Tibial artery (tissue), 4 donors: ENCODE data around the gene HOXA7.

Experiments used
- DNase-seq, 2 donors: peaks; one replicate each; pipeline ENCODE4 v3.0.0-alpha.2; 2019
- H3K27ac ChIP-seq, 2 donors: fragments of 200-600 bp; sonication (generic) in 1 of 2; 1 replicate in 1 of 2; 2 replicates in 1 of 2; pipeline ENCODE4 v1.5.1; 2018 to 2019; ENCODE audit warnings: mild to moderate bottlenecking in 1 of 2
- H3K27me3 ChIP-seq, 2 donors: fragments of 200-600 bp; sonication (generic) in 1 of 2; one replicate each; pipeline versions ENCODE4 v1.5.1 to v1.6.0; 2016 to 2019
- H3K36me3 ChIP-seq, 3 donors: fragments of 200-600 bp; sonication (generic) in 2 of 3; one replicate each; pipeline ENCODE4 v1.5.1; 2016 to 2019; ENCODE audit warnings: mild to moderate bottlenecking in 2 of 3
- H3K4me1 ChIP-seq, 4 donors: fragments of 200-600 bp; sonication (generic) in 2 of 4; 1 replicate in 3 of 4; 2 replicates in 1 of 4; pipeline ENCODE4 v1.5.1; 2016 to 2019
- H3K4me3 ChIP-seq, 2 donors: fragments of 200-600 bp; sonication (generic) in 1 of 2; 1 replicate in 1 of 2; 2 replicates in 1 of 2; pipeline ENCODE4 v1.5.1; 2018 to 2019; ENCODE audit warnings: mild to moderate bottlenecking in 2 of 2
- H3K9me3 ChIP-seq, 3 donors: fragments of 200-600 bp; sonication (generic) in 1 of 3; one replicate each; pipeline ENCODE4 v1.5.1; 2016 to 2019
- intact Hi-C: fragments of 100-400 bp; cut with DNase I; formaldehyde crosslinking; loops from one replicate; pipeline ENCODE4 v1.15.0; 2023; ENCODE audit warnings: low total_unique reads
- TF ChIP-seq, protein P1 (sequence below), 2 experiments: fragments of 200-600 bp in 1 of 2; fragments of 450-650 bp in 1 of 2; IDR thresholded peaks; one replicate each; pipeline ENCODE4 v1.5.1; 2017 to 2019; ENCODE audit warnings: antibody characterized with exemption in 2 of 2, mild to moderate bottlenecking in 1 of 2, moderate library complexity in 1 of 2

The HOXA7 gene

DNA sequence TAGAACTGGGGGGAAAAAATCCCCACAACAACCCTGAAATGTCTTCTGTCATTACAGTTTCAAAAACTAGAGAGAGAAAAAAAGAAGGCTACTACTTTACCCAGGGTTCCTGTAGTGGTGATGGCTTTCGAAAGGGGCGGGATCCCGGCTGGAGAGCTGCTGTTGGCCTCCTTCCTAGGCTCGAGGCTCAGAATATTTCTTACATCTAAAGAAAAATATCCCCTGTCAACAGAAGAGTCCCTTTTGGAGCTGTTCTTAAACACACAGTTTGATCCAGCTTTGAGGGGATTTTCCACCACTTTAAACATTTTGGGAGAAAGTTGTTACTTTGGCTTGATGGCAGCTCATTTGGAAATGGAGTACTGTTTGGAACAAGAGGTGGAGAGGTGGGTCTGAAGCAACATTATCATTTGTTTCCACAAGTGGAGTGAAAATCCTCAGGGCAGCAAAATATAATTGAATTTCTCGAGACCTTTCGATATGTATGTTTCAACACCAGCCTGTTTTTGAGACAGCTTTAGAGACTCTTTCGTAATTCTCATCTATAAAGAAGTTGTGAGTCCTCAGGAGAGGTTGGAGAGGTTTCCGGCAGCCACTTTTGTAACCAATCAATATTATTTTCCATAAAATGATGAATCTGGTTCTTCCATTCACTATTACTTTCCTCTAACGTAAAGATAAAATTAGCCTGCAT, 38.4 kb upstream of the HOXA7 start:
- no peak overlapping the region for H3K4me3 ChIP-seq
- H3K27ac ChIP-seq = no peak overlapping the region
- no peaks in the 10 kb centered on the region for H3K9me3 ChIP-seq
- peaks cover 4 to 95% of the 10 kb centered on the region in 2 donors for H3K27me3 ChIP-seq
- H3K36me3 ChIP-seq = no peaks in the 10 kb centered on the region
- H3K4me1 ChIP-seq = peaks cover 0 to 29% (median 13%) of the 10 kb centered on the region in 4 donors
- TF ChIP-seq, protein P1, sequence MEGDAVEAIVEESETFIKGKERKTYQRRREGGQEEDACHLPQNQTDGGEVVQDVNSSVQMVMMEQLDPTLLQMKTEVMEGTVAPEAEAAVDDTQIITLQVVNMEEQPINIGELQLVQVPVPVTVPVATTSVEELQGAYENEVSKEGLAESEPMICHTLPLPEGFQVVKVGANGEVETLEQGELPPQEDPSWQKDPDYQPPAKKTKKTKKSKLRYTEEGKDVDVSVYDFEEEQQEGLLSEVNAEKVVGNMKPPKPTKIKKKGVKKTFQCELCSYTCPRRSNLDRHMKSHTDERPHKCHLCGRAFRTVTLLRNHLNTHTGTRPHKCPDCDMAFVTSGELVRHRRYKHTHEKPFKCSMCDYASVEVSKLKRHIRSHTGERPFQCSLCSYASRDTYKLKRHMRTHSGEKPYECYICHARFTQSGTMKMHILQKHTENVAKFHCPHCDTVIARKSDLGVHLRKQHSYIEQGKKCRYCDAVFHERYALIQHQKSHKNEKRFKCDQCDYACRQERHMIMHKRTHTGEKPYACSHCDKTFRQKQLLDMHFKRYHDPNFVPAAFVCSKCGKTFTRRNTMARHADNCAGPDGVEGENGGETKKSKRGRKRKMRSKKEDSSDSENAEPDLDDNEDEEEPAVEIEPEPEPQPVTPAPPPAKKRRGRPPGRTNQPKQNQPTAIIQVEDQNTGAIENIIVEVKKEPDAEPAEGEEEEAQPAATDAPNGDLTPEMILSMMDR (IDR thresholded peaks at IDR 0.05) = no peak
- intact Hi-C loops = loop anchor here (10.0 kb wide), 2 partner anchors 730 to 900 kb away; no protein-coding TSS in a partner anchor
- DNase-seq = no peak

DNA sequence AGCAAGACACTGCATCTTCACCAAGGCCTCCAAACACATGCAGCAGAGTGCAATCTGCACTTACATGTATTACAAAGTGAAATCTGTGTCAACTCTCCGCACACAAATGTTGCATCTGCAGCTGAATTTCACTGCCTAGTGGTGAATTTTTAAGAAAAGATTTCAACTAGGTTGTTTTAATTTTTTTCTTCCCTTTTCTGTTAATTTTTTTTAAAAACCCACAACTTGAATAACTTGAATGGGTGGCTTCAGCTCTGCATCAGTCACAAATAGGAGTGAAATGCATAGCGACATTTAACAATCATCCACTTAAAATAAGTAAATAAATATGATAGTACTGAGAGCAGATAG, 37.5 kb upstream of the HOXA7 start:
- no peak for DNase-seq
- intact Hi-C loops = loop anchor here (10.0 kb wide), 2 partner anchors 731 to 901 kb away; no protein-coding TSS in a partner anchor
- no peaks in the 10 kb centered on the region for H3K36me3 ChIP-seq
- H3K4me1 ChIP-seq = peaks cover 0 to 21% (median 10%) of the 10 kb centered on the region in 4 donors
- no peak overlapping the region for H3K27ac ChIP-seq
- TF ChIP-seq, protein P1 (IDR thresholded peaks at IDR 0.05) = no peak
- no peaks in the 10 kb centered on the region for H3K9me3 ChIP-seq
- peaks cover 2 to 95% of the 10 kb centered on the region in 2 donors for H3K27me3 ChIP-seq
- H3K4me3 ChIP-seq = no peak overlapping the region

DNA sequence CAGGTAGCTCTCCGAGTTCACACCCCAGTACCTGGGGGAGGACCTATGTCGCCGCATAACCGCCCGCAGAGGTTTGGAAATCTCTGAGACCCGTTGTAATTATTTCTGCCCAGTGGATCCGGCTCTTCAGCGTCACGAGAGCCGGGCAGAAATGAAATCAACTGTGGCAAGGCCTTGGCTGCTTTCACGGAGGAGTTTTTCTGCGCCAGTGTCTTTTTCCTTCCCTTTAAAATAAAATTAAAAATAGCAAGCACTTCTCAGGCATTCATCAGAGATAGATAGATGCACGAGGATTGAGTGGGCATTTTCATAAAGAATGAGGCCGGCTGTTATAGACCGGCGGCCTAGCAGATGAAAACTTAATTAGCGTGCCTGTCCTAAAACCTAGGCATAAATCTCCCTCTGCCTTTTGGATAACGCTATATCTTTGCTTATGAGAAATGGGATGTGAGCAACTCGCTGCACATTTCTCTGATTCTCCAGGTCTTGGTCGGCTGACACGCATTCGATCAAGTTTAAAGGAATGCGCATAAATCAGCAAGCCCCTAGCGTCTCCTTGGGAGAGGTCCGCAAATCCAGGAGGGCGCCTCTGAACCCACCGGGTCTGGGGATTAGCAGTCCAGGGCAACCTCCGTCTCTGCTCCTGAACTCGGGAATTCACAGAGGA, 37.0 kb upstream of the HOXA7 start:
- intact Hi-C loops = loop anchor here (10.0 kb wide), 2 partner anchors 731 to 901 kb away; no protein-coding TSS in a partner anchor
- TF ChIP-seq, protein P1 (IDR thresholded peaks at IDR 0.05) = no peak
- H3K36me3 ChIP-seq = no peaks in the 10 kb centered on the region
- H3K9me3 ChIP-seq = no peaks in the 10 kb centered on the region
- peak overlapping the region in 1 of 2 donors; percentile 42 for H3K4me3 ChIP-seq
- peaks cover 0 to 95% of the 10 kb centered on the region in 2 donors for H3K27me3 ChIP-seq
- H3K27ac ChIP-seq = no peak overlapping the region
- H3K4me1 ChIP-seq = peaks cover 0 to 16% (median 8%) of the 10 kb centered on the region in 4 donors
- DNase-seq = peak; percentile 14 to 33

DNA sequence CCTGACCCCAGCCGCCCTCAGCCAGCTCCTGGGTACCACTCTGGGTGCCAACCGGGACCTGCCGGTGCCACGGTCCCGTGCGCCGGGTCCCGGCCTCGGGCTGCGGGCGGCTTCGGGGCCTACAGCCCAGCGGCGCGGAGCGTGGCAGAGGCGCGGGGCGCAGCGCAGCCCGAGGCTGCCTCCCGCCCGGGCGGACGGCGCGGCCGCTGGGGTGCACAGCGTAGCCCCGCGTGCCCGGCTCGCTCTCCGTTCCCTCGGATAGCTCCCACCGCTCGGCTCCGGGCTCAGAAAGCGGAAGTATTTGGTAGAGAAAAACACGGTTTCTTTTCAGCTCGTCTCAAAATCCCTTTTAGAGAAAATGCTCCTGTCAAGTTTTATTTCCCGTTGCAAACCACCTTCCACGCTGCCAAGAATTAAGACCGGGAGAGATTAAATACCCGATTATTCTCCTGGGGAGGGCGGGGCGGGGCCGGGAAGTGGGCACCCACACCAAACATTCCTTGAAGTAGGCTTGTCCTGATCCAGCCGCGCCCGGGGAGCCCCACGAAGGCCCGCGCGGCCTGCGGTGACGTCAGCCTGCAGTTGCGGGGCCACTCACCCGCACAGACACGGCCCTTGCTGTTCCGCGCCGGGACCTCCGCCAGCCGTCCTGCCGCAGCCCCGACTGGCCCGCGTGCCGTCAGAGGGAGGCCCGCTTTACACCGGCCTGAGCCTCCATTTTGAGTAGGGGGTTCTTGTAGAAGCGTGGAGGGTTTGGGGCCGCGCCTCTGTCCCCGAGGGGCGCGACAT, 36.3 kb upstream of the HOXA7 start:
- no peaks in the 10 kb centered on the region for H3K36me3 ChIP-seq
- intact Hi-C loops = loop anchor here (10.0 kb wide), 2 partner anchors 732 to 902 kb away; no protein-coding TSS in a partner anchor
- H3K9me3 ChIP-seq = no peaks in the 10 kb centered on the region
- no peak overlapping the region for H3K27ac ChIP-seq
- TF ChIP-seq, protein P1 (IDR thresholded peaks at IDR 0.05) = no peak
- DNase-seq = peak; percentile 26 to 66
- peak overlapping the region; percentile 38 to 42 for H3K4me3 ChIP-seq
- H3K4me1 ChIP-seq = peaks cover 0 to 13% (median 8%) of the 10 kb centered on the region in 4 donors
- H3K27me3 ChIP-seq = peaks cover 0 to 95% of the 10 kb centered on the region in 2 donors

DNA sequence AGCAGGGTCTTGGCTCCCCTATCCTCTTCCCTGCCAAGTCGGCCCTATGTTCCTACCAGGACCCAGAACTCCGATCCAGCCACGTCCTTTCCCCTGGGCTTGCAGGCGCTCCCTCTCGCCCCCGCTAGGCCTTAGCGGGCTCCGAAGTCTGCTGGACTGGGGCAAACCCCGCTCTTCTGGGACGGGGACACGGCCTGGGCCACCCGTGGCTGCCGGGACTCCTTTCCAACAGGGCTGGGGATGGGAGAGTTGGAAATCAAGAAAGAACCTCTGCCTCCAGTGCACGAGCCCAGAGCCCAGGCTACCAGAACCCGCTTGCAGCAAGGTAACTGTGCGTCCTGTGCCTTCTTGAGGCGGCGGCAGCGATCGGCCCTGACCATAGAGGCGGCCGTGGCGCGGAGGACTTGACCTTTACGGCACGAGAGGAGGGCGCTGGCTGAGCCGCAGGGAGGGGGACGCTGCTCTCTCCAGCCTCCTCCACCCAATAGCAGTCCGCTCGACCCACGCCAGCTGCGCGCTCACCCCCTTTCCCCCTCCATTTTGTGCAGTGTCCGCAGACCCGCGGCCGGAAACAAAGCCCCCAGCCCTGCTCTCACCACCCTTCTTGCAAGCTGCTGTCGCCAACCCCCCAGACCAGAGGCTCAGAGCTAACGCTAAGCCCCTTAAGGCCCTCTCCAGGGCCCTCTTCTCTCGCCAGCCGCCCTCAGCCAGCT, 35.5 kb upstream of the HOXA7 start:
- peak; percentile 22 to 62 for DNase-seq
- H3K27me3 ChIP-seq = peaks cover 0 to 94% of the 10 kb centered on the region in 2 donors
- no peak overlapping the region for H3K27ac ChIP-seq
- no peaks in the 10 kb centered on the region for H3K36me3 ChIP-seq
- intact Hi-C loops = loop anchor here (10.0 kb wide), 2 partner anchors 733 to 903 kb away; no protein-coding TSS in a partner anchor
- no peaks in the 10 kb centered on the region for H3K9me3 ChIP-seq
- H3K4me3 ChIP-seq = peak overlapping the region; percentile 38 to 42
- TF ChIP-seq, protein P1 (IDR thresholded peaks at IDR 0.05) = no peak
- H3K4me1 ChIP-seq = peaks cover 0 to 13% (median 8%) of the 10 kb centered on the region in 4 donors
